Nephron progenitor cell (in vitro differentiated cells): Measurements from ENCODE around the gene SIMC1.
"Not testable (repeated sequence)": the region's sequence is repeated elsewhere in the genome, so short reads cannot be mapped to it uniquely, and the experiment has no call there.

Experiments
- DNase-seq: peaks from one replicate; pipeline ENCODE4 v3.0.0; 2021
- H3K27ac Mint-ChIP-seq: 2 replicates; pipeline ENCODE4 v1.8.0; 2021; ENCODE audit warnings: mild to moderate bottlenecking, moderate library complexity, mixed read lengths
- H3K27me3 Mint-ChIP-seq: 2 replicates; pipeline ENCODE4 v1.8.0; 2021; ENCODE audit warnings: mild to moderate bottlenecking, low read depth, mixed read lengths; ENCODE audit not compliant: poor library complexity
- H3K36me3 Mint-ChIP-seq: 2 replicates; pipeline ENCODE4 v1.8.0; 2021; ENCODE audit warnings: low read depth, mixed read lengths
- H3K4me1 Mint-ChIP-seq: 2 replicates; pipeline ENCODE4 v1.8.0; 2021; ENCODE audit warnings: mixed read lengths
- H3K4me3 Mint-ChIP-seq: 2 replicates; pipeline ENCODE4 v1.8.0; 2021; ENCODE audit warnings: mild to moderate bottlenecking, moderate library complexity, mixed read lengths
- H3K9me3 Mint-ChIP-seq: 2 replicates; pipeline ENCODE4 v1.8.0; 2021; ENCODE audit warnings: mild to moderate bottlenecking, moderate library complexity, mixed read lengths
- TF ChIP-seq, protein P1 (sequence below): fragments of 200-600 bp; sonication (generic); IDR thresholded peaks from 2 replicates; pipeline ENCODE4 v1.5.0; 2021; ENCODE audit warnings: antibody characterized with exemption

Gene SIMC1

GRCh38 chr5:176237971-176238644 is at the start of gene SIMC1:
Gene SIMC1 (plus strand): TSS chr5:176238424. CDS start chr5:176238509, 85 bp downstream.
- not testable (repeated sequence) for H3K9me3 Mint-ChIP-seq

GRCh38 chr5:176188506-176189193 is 49.6 kb upstream of the SIMC1 start:
- TF ChIP-seq, protein P1, sequence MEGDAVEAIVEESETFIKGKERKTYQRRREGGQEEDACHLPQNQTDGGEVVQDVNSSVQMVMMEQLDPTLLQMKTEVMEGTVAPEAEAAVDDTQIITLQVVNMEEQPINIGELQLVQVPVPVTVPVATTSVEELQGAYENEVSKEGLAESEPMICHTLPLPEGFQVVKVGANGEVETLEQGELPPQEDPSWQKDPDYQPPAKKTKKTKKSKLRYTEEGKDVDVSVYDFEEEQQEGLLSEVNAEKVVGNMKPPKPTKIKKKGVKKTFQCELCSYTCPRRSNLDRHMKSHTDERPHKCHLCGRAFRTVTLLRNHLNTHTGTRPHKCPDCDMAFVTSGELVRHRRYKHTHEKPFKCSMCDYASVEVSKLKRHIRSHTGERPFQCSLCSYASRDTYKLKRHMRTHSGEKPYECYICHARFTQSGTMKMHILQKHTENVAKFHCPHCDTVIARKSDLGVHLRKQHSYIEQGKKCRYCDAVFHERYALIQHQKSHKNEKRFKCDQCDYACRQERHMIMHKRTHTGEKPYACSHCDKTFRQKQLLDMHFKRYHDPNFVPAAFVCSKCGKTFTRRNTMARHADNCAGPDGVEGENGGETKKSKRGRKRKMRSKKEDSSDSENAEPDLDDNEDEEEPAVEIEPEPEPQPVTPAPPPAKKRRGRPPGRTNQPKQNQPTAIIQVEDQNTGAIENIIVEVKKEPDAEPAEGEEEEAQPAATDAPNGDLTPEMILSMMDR = no peak
- no peak for DNase-seq
- H3K27ac Mint-ChIP-seq = no peak overlapping the region
- H3K36me3 Mint-ChIP-seq = no peaks in the 10 kb centered on the region
- peaks cover 17% of the 10 kb centered on the region for H3K4me1 Mint-ChIP-seq
- no peak overlapping the region for H3K4me3 Mint-ChIP-seq
- no peaks in the 10 kb centered on the region for H3K9me3 Mint-ChIP-seq
- H3K27me3 Mint-ChIP-seq = peaks cover 4% of the 10 kb centered on the region

More at GRCh38 chr5:176237971-176238644, at the start of gene SIMC1:
- not testable (repeated sequence) for H3K4me1 Mint-ChIP-seq, H3K36me3 Mint-ChIP-seq, H3K27ac Mint-ChIP-seq
- H3K27me3 Mint-ChIP-seq = peaks cover 10% of the 10 kb centered on the region
- DNase-seq = peak; percentile 82
- peak within 1 kb of the TSS; percentile 59 for H3K4me3 Mint-ChIP-seq

- DNase-seq = no peak
- Mint-ChIP-seq H3K4me1 (peaks cover 5% of the 10 kb centered on the region), H3K27ac (no peak overlapping the region), H3K36me3 (no peaks in the 10 kb centered on the region), H3K27me3 (peaks cover 12% of the 10 kb centered on the region), H3K9me3 (no peaks in the 10 kb centered on the region), H3K4me3 (no peak overlapping the region)
- TF ChIP-seq, protein P1 = no peak
Measured at GRCh38 chr5:176189857-176190256, 48.4 kb upstream of the SIMC1 start.

GRCh38 chr5:176190886-176191755 is 47.1 kb upstream of the SIMC1 start:
- H3K4me3 Mint-ChIP-seq = no peak overlapping the region
- no peak overlapping the region for H3K27ac Mint-ChIP-seq

GRCh38 chr5:176192094-176192721 is 46.0 kb upstream of the SIMC1 start:
- DNase-seq = no peak

More at GRCh38 chr5:176190886-176191755, 47.1 kb upstream of the SIMC1 start:
- no peaks in the 10 kb centered on the region for H3K36me3 Mint-ChIP-seq
- no peaks in the 10 kb centered on the region for H3K4me1 Mint-ChIP-seq
- H3K27me3 Mint-ChIP-seq = peaks cover 21% of the 10 kb centered on the region
- TF ChIP-seq, protein P1 = no peak
- DNase-seq = no peak
- H3K9me3 Mint-ChIP-seq = no peaks in the 10 kb centered on the region

DNA sequence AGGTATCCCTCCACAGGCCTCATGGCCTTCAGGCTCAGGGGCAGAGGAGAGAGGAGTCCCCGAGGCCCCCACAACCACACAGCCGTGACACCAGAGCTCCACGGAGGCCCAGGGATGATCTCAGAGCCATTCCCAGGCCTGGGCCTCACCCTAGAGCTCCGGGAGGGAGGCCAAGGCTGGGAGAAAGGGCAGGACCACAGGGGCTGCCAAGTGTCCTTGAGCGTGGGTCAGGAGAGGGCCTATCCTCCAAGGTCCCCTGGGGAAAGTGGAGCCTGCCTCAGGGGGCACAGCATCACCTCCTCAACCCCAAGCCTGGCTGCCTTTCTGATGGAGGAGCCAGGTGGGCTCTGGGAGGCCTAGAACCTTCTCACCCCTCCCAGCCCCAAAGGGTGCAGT is 45.5 kb upstream of the SIMC1 start:
- DNase-seq, H3K4me1 Mint-ChIP-seq, H3K4me3 Mint-ChIP-seq, H3K36me3 Mint-ChIP-seq, H3K27ac Mint-ChIP-seq, H3K9me3 Mint-ChIP-seq: not testable (repeated sequence)
- H3K27me3 Mint-ChIP-seq = peaks cover 29% of the 10 kb centered on the region

More at GRCh38 chr5:176192094-176192721, 46.0 kb upstream of the SIMC1 start:
- Mint-ChIP-seq H3K4me3 (no peak overlapping the region), H3K27me3 (peaks cover 24% of the 10 kb centered on the region), H3K4me1 (no peaks in the 10 kb centered on the region), H3K36me3 (no peaks in the 10 kb centered on the region), H3K9me3 (no peaks in the 10 kb centered on the region), H3K27ac (no peak overlapping the region)
- TF ChIP-seq, protein P1 = no peak

GRCh38 chr5:176193636-176194035 is 44.6 kb upstream of the SIMC1 start:
- H3K27ac Mint-ChIP-seq, H3K4me1 Mint-ChIP-seq, H3K36me3 Mint-ChIP-seq, DNase-seq, H3K9me3 Mint-ChIP-seq: not testable (repeated sequence)
- Mint-ChIP-seq H3K4me3 (peak overlapping the region; percentile 52), H3K27me3 (peaks cover 39% of the 10 kb centered on the region)

DNA sequence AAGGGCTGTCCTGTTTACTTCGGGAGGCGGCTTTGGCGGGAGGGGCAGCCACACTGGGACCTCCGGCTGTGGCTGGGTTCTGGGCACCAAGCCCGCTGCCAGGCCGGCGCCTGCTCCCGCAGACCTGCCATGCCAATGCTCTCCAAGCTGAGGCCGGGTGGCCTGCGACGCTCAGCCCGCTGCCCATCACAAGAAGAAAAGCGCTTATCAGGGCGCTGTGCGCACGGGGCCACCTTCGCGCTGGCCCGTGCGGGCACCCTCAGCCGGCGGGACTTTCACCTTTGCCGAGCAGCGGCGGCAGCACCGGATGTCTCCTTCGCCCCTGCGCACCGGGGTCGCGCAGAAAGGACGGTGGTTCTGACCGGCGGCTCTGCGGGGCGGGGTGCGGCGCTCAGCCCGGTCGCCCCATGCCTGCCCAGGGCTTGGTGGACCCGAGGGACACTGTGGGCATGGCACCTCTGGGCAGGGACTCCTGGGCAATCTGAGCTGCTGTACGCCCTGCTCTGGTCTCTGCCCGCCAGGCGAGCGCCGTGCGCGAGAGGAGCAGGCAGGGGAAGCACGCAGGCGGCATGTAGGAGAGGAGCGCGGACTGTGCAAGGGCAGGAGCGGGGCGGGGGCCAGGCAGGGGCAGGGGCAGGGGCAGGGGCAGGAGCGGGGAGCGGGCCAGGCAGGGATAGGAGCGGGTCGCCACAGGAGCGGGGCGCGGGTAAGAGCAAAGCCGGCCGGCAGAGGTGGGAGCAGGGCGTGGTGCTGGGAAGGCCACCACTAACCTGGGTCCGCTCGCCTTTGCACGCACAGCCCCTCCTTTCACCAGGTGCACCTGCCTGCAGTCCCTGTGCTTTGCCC is 43.8 kb upstream of the SIMC1 start:
- Mint-ChIP-seq H3K27me3 (peaks cover 47% of the 10 kb centered on the region), H3K4me3 (peak overlapping the region; percentile 52)
- not testable (repeated sequence) for H3K27ac Mint-ChIP-seq, H3K4me1 Mint-ChIP-seq, H3K36me3 Mint-ChIP-seq, H3K9me3 Mint-ChIP-seq
- peak; percentile 44 for DNase-seq

- H3K9me3 Mint-ChIP-seq, DNase-seq, H3K36me3 Mint-ChIP-seq, H3K4me1 Mint-ChIP-seq, H3K27ac Mint-ChIP-seq: not testable (repeated sequence)
- peak overlapping the region; percentile 5 for H3K4me3 Mint-ChIP-seq
- H3K27me3 Mint-ChIP-seq = peaks cover 53% of the 10 kb centered on the region
Measured at GRCh38 chr5:176195084-176195413, 43.2 kb upstream of the SIMC1 start.
